Measurements from ENCODE around the gene SLC30A7.

DNA sequence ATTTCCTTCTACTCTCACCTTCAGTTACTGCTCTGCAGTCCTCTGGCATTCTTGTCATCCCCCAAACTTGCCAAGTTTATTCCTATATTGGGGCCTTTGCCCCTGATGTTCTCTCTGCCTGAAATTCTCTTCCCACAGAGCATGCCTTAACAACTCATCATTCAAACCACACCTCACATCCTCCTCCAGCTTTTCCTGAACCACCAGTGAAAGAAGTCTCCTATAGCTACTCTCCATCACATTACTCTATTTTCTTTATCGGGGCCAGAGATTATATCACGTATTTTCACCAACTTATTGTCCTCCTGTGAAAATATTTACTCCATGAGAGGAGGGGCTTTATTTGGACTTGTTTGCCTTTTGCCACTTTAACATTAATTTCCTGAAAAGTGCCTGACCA, 33.3 kb upstream of the SLC30A7 start:
- TF ChIP-seq CTCF (IDR thresholded peaks at IDR 0.05), result no peak
- no peak for TF ChIP-seq EZH2 (IDR thresholded peaks at IDR 0.05)
